Ramos (cell line): ENCODE measurements around the gene RUNX2.

ENCODE experiments used
- in situ Hi-C: fragments of 300-500 bp; cut with MboI; formaldehyde crosslinking; loops from one replicate; pipeline ENCODE4 v1.14.3; 2022; ENCODE audit warnings: low sequenced_read_pairs; ENCODE audit not compliant: unreplicated experiment

The RUNX2 gene

DNA sequence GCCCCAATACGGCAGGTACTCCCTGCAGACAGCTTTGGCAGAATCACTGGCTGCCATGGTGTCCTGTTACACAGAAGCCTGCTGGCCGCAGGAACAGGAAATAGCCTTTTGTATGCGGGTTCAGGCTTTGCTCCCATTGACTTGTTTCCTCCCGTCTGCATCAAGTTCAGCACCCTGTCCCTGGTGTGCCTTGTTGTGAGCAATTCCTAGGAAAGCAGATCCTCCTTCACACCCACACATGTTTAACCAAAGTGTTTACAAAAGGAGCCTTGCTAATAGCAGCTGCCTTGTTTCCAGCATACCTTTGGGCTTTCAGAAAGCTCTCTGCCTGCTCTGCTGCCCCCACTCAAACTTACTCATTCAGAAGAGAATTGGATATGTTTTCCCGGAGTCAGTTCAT lies 176.8 kb downstream of the RUNX2 start:
- in situ Hi-C loops: no loop called here

DNA sequence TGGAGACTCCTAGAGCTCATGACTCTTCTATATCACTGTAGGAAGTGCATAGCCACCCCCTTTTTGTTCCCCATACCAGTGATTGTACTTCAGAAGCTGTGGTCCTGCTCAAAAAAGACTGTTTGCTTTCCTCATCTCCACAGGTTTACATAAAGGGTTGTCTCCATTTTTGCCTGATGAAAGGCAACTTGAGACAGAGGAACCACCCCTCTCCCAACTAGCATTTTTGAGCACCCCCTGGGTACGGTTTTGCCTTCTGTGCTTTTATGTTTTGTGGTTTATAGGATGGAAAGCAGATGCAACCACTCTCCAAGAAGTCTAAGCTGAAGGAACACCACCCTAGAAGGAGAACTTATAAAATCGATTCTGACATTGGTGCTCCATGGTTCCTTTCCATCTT lies 177.3 kb downstream of the RUNX2 start:
- in situ Hi-C loops: no loop called here

DNA sequence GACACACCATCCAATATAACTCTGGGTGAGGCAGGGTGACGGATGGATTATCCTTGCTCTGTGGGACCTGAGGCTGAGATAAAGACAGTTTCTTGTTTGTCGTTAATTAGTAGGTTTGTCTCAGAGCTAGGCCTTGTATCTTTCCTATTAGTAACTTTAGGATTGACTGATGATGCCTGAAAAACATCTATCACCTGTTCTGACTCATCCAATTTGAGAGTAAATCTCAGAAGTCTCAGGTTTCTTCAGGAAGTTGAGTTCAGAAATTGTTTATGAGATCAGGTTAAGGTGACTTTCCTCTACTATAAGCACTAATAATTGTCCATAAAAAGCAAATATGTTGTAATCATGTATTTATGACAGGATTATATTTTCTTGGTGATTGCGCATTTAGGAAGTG lies 179.1 kb downstream of the RUNX2 start:
- in situ Hi-C loops: no loop called here

DNA sequence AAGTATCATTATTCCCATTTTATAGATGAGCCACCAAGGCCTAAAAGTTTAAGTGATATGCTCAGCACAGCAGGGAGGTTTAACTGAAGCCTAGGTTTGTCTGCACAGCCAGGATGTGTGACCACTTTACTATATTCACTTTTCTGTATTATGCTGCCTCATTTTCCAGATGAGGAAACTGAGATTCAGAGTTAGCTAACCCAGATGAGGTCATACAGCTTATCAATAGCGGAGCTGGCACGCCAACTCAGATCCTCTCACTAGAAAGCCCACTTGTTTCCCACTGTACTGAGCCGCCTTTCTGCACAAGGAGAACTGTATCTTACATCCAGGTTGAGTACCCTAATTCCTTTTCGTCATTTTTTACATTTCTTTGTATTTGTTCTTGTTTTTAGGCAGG lies 181.3 kb downstream of the RUNX2 start:
- in situ Hi-C loops: no loop called here

DNA sequence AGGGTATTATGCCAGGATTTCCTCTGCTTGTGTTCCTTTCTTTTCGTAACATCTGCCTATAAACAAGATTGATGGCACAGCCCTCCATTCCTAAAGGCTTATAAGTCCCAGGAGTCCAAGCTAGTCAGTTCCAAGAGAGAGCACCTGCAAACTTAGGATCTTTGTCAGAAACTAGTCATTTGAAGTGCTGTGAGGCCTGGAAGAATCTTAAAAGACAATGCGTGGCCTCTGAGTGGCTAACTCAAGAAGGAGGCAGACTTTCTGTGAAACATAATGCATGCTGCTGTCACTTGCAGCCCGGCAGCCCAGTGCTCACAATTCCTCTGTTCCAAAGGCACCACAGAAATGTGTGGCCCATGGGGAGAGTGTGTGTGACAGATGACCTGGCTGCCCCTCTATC lies 184.6 kb downstream of the RUNX2 start:
- in situ Hi-C loops: no loop called here

DNA sequence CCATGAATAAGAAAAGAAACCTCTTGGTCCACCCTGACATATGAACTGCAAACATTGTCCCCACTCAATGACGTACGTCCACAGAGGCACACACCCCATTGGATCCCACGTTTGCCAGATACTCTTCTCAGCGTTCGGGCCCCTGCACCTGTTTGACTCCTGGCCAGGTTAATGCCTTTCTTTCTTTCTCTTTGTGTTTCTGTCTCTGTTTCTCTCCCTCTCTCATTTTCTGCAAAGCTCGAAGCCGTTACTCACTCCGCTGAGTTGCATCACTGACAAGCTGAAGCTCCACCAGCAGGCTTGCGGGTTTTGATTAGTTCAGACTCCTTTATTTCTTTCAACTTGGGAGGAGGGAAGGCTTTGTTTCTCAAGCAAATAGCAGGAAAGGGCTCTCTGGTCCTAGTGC lies 185.1 kb downstream of the RUNX2 start:
- in situ Hi-C loops: no loop called here

DNA sequence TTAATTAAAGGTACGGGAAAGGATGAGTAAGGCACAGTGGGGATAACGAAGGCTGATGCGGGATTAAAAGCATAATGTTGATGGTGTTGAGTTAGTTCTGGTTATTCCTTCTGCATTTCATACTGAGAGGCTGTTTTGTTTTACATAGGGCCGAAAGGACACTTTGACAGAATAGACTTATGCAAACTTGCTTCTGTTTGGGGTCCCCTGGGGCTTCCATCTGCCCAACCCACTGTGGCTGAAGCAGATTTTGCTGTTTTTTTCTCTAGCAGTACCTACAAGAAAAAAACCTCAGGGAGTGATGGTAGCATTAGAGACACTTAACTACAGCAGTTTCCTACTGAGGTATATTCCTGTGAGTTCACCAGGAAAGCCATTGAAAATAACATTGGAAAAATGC lies 185.7 kb downstream of the RUNX2 start:
- in situ Hi-C loops: no loop called here

DNA sequence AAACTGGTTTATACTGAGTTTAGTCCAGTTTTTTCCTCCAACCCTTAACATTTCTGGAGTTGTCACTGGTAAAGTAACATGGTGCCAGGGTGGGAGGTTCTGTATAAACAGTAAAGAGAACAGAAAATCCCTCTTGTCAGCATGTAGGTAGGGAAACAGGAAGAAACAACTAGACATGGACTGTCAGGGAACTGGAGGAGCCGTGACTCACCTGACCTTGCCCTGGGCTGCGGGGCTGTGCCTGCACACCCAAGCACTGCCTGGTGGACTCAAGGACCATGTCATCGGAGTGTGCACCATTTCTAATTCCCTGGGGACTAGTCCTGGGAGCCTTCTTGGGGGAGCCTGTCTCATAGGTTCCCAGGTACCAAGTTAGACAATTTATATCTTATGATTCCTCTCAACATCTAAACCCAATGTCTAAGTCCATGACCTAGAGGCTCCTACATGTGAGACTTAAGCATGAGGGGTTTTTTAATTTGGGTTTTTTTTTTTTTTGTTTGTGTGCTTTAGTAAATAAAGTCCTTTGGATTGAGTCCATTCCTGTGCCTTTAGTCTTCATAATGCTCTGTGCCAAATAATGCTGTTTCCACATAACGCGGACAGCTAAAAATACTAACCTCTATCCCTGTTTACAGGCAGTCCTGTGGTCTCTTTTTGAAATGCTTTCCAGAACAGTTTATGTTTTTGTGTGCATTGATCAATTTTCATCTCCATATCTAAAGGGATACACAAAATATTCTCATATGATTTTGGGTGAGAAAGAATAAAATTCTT lies 186.5 kb downstream of the RUNX2 start:
- in situ Hi-C loops: no loop called here

DNA sequence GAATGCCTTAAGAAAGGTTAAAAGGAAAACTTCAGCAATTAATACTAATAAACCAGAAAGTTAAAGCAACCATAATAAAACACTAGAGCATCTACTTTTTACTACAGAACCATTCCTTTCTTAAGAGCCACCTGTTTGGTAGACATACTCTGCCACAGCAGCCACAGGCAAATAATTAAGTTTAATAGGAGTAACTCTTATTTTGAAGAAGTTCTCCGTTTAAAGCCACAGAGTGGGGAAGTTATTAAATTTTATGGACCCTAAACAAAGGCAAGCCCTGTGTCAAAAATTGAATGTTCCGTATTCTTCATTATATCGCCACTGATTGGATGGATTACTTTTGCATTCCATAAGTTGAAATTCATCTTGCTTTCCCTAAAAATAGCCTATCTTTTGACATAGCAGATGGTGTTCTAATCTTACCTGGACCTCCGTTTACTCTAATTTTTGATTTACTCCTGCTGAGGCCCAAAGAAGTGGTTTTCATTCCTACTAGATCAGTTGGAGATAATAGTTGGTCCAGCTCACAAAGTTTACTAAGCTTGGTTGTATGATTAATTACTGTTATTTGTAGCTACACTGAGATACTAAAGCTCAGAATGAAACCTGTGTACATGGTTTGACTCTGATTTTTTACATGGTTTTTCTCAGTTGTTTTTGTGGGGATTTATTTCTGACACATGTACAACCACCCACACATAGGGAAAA lies 190.0 kb downstream of the RUNX2 start:
- in situ Hi-C loops: no loop called here

DNA sequence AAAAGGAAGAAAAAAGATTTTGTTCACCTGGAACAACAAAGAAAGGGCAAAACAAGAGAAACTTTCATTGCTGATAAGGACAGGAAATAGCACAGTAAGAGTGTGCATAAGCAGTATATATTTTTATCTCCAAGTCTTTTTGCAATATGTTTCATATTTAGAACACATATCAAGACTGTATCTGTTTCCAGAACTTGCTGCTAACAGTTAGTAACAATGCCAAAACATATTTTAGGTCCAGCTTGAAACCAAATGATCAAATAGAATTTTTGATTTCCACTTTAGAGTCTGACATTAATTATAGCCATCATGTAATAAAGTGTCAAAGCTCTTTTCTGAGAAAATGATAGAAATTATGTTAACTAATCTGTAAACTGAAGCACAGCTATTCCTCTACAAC lies 193.1 kb downstream of the RUNX2 start:
- in situ Hi-C loops: no loop called here

DNA sequence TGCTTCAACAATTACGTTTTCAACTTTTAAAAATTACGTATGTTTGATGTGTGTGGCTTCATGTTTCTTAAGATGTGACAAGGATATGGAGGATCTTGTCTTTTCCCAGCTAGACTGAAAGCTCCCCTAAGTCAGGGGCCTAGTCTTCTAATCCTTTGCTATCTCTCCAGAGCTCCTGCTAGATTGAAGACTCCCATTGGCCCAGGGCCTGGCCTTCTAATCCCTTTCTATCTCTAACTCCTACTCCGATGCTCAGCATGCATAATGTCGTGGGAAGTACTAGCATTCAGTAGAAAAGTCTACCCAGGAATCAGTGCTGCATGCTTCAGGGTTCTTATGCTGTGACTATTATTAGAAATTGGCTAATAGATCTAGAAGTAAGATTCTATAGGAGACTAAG lies 194.4 kb downstream of the RUNX2 start:
- in situ Hi-C loops: no loop called here

DNA sequence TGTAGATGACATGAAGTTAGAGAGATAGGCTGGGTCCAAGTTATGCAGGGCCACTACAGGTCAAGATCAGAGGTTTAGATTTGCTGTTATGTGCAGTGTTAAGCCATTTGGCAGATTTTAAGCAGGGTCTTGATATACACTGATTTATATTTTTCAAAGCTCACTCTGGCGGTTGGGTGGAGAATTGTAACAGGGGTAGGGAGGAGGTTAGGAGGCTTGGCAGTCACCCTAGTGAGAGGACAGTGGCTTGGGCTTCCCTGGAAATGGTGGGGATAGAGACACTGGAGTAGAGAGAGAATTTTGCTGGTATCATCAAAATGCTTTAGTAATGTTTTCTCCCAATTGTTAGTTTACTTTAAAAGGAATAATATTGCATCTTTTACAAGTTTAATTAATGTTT lies 199.1 kb downstream of the RUNX2 start:
- in situ Hi-C loops: no loop called here

DNA sequence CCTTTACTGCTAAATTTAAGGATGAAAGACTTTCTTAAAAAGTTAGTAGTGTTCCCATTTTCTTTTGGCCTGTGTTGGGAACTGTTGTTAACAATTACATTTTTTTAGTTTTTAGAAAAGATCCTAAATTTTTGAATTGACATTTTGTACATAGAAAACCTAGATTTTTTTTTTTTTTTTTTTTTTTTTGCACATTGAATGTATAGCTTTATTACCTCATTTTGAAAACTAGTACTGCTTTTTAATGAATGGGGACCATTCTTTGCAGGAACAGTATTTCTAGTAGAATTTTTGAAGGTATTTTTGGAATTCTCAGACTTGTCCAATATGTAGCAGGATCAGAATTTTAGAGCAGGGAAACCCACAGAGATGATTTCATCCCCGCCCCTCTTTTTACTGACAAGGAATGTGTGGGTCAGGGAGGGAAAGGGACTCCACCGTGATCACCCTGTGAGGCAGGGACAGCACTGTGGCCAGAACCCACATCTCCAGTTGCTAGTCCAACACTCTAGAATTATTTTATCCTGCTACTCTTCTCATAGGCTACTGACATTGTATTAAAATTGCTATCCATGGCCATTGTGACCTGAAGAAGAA lies 204.0 kb downstream of the RUNX2 start:
- in situ Hi-C loops: no loop called here

DNA sequence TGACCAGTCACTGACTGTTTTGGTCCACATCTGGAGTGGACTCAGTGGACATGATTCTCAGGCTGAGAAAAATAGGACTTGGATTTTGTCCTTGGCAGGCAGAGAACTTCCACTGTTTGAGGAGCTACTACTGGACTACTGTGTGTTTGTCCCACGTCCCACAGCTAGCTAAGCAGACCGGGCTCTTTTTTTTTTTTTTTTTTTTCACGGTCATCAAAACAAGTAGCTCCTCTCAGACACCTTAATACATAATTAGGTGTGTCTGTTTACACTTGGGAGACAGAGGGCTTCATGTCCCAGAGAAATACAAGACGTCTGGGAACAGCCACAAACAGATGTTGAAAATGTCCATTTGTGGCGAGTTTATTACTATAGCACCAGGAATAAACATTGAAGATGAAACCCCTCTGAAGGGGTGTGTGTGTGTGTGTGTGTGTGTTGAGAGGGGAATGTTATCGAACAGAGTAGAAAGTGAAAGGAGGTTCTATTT lies 204.6 kb downstream of the RUNX2 start:
- in situ Hi-C loops: no loop called here

DNA sequence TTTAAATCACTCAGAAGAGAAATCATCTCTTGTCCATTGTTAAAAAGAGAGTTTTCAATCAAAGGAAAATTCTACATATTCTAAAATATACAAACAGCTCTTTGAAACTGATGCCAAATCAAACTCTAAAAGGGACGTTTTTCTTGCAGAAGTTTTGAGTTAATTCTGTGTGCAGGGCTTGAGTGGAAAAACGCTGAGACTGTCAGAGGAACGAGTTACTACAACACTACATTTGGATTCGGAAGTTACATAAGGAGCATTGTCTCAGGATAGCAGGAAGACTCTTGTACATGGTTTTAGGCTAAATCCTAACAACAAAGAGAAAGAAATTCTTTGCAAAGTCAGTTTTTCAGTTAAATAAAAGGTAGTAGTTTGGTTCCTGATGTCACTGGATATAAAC lies 205.3 kb downstream of the RUNX2 start:
- in situ Hi-C loops: no loop called here

DNA sequence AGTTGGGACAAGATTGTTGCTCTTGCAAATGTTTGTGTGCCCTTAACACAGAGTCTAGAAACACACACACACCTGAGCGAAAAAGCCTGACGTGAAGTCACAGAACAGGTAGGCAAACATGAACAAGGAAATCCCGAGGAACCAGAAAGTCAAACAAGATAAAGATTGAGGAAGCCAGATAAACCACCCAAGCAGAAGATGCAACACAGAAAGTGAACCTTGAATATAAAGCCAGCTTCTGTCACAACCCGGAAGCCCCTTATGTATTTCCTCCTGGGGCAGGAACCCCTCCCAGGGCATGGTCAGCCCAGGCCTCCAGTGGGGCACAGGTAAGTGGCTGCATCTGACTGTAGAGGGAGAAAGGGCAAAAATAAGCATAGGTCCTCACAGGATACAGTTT lies 207.8 kb downstream of the RUNX2 start:
- in situ Hi-C loops: no loop called here

DNA sequence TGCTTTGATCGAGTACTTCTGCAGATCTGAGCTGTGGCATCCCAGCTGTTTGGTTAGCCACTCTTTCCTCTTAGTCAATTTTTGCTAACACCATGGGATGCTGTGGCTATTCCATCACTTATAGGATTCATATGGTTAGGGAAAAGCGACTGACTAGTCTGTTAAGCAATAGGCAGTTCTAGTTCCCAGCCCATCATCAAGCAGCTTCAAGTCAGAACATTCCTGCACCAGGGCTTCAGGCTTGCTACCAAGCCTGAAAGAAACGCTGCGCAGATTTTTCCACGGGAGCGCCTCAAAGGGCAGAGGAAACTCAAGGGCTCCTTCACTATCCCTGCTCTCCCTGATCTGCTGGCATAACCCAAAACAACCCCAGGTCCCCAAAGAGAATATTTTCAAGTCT lies 209.4 kb downstream of the RUNX2 start:
- in situ Hi-C loops: no loop called here

DNA sequence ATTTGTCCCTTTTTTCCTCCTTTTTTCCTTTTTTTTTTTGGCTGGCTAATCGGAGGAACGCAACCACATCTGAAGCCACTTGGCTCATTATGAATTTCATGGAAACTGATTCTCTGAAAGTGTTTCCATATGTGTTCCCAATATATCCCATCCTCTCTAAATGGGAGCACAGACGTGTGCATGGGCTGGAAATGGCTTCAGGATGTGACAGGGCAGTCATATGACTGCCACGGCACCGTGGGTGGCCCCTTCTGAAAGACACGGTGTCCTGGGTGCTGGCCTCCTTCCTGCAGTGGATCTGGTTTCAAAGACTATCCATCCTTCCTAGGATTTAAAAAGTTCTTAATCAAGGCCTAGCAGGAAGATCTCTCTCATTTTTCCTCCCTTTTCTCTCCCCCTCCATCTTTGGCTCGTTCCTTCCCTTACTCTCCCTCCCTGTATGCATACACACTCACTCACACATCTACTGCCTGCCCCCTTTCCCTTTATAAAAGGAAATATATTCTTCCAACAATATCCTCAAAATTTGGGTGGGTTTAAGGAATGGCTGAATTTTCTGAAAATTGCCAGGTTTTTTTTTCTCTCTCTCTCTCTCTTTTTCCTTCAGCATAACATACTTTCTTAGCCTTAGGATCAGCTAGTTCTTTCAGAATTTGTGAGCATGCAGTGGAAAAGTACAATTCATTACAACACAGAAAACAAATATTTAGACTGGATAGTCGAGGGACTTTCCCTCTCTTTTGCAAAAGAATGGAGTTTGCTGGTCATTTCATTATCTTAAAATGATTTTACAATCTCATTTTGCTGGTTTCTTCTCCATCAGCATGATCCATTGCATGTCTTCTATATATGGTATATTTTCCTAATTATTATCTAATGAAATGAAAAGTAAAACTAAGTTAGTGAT lies 210.8 kb downstream of the RUNX2 start:
- in situ Hi-C loops: no loop called here

DNA sequence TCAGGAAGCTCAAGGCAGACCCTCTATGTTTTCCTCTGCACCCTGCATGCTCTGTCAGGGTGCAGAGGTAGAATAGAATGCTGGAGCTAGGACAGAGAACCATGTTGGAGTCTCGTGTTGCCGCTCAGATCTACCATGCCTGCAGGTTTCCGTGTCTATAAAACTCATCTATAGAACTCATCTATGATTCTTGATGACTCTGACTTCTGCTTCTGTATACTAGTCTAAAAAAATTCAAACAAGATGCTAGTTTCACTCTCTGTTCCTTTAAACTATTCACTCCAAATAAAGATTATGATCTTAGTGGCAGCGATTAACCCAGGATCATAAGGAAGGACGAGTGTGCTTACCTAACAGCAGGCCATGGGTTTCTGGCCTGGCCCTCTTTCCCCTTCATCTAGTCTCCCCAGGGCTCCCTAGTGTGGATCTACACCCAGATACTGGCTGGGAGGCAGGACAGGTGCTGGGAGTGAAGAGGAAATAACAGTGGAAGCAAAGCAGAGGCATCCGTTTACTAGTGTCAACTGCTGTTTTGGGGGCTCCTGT lies 212.3 kb downstream of the RUNX2 start:
- in situ Hi-C loops: no loop called here

DNA sequence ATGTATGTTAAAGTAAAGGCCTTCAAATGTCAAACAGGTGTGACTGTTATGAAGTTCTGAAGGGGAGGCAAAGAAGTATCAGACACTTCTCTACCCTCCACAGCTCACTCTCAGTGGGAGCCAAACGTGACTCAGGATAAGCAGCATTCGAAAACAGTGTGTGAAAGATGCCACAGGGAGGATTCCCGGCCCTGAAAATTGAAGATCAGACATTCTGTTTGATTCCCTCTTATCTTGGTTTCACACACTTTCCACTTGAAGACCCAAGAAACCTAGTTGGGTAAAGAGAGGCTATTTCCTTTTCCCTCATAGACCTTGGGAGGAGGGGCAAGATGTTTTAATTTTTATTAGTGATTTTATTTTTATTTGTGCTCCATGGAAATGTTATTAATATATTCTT lies 213.8 kb downstream of the RUNX2 start:
- in situ Hi-C loops: no loop called here
